G401 (cell line): ENCODE results near the gene OTUD1. TPM values are rescaled to one million over a fixed set of nuclear protein-coding genes. Genes with fewer than 3 reads are reported as not detected.

Experiments
- DNase-seq: peaks from one replicate; pipeline ENCODE4 v3.0.0-alpha.2; 2015; ENCODE audit warnings: low spot score
- in situ Hi-C: cut with HindIII; loops from 2 replicates; pipeline ENCODE4 v1.10.0; 2016; ENCODE audit warnings: low sequenced_read_pairs, mixed read lengths
- total RNA-seq: library from RNA; depleted of rRNA; stranded (reverse); fragments of >200 nt; shearing (Covaris generic); gene quantifications from 2 replicates; pipeline ENCODE4 v1.2.3, GENCODE V29; 2014

Gene OTUD1
- total RNA-seq, 1 experiment from 2014 or later: 1.5 TPM

GRCh38 chr10:23419201-23419600, 19.7 kb upstream of the OTUD1 start:
- in situ Hi-C loops: no loop called here
- DNase-seq: no peak

DNA sequence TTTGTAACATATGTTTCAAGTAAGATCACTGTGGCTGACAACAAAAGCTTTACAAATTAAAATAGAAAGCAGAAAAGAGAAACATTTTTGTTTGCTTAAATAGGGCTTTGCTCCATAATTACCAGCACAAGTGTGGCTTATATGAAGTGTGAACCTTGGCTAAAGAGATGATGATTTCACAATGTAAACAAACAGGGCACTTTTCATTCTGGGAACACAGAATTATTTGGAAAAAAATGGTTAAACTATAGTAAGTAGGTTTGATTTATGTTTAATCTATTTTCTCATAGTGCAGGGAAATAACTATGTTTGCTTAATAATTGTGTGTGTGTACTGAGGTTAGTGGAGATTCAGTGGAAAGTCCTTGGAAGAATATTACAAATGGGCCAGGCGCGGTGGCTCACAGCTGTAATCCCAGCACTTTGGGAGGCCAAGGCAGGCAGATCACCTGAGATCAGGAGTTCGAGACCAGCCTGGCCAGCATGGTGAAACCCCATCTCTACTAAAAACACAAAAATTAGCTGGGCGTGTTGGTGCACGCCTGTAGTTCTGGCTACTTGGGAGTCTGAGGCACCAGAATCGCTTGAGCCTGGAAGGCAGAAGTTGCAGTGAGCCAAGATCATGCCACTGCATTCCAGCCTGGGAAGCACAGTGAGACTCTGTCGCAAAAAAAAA, 19.1 kb upstream of the OTUD1 start:
- in situ Hi-C loops: no loop called here
- DNase-seq: no peak

- DNase-seq: no peak
- in situ Hi-C loops: no loop called here
Observed at GRCh38 chr10:23421397-23421796, 17.5 kb upstream of the OTUD1 start.

DNA sequence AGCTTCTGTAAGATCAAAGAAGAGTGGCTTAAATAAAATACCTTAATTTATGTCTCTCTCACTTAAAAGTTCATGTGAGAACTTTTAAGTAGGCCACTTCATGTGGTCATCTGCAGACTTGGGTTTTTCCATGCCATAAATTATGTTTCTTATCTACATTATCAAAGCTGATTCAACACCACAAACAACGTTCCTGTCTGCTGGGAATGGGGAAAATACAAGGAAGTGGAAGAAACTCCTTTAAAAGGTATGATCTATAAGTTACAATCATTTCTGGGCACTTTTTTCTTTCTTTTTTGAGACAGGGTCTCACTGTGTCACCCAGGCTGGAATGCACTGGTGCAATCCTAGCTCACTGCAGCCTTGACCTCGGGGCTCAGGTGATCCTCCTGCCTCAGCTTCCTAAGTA, 16.9 kb upstream of the OTUD1 start:
- no peak for DNase-seq
- in situ Hi-C loops: no loop called here

- in situ Hi-C loops: no loop called here
- DNase-seq: no peak
Observed at GRCh38 chr10:23432166-23432565, 6.7 kb upstream of the OTUD1 start.

DNA sequence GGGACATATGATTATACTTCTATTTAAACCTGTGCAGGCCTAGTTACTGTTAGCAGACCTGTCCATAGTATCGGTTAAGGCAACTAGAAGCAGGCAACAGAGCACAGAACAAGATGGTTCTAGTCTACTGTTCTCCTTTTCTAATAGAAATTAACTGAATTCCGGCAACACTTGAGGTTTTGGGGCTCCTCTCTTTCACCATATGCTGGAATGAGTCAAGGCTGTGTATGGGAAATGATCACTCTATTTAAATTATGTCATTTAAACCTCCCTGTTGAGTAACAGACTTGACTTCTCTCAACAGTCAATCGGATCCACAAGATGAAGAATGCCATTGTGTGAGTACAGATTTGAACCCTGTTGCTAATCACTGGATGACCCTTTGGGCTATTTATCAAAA, 6.2 kb upstream of the OTUD1 start:
- no peak for DNase-seq
- in situ Hi-C loops: no loop called here

- in situ Hi-C loops: no loop called here
Observed at GRCh38 chr10:23433701-23434100, 5.2 kb upstream of the OTUD1 start.

GRCh38 chr10:23435378-23435777, 3.5 kb upstream of the OTUD1 start:
- DNase-seq: no peak
- in situ Hi-C loops: no loop called here

More at GRCh38 chr10:23433701-23434100, 5.2 kb upstream of the OTUD1 start:
- no peak for DNase-seq

GRCh38 chr10:23436983-23437382, 1.9 kb upstream of the OTUD1 start:
- in situ Hi-C loops: no loop called here
- no peak for DNase-seq

- in situ Hi-C loops: no loop called here
Observed at GRCh38 chr10:23437963-23438546, 820 bp upstream of the OTUD1 start.

DNA sequence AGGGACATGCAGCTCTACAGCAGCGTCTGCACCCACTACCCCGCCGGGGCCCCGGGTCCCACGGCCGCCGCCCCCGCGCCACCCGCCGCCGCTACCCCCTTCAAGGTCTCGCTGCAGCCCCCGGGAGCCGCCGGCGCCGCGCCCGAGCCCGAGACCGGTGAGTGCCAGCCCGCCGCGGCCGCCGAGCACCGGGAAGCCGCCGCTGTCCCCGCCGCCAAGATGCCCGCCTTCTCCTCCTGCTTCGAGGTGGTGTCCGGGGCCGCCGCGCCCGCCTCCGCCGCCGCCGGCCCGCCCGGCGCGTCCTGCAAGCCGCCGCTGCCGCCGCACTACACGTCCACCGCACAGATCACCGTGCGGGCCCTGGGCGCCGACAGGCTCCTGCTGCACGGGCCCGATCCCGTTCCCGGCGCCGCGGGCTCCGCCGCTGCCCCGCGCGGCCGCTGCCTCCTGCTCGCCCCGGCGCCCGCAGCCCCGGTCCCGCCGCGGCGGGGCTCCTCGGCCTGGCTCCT, 631 bp downstream of the OTUD1 start:
- in situ Hi-C loops: no loop called here
- DNase-seq: no peak

More at GRCh38 chr10:23437963-23438546, 820 bp upstream of the OTUD1 start:
- DNase-seq: no peak

- peak; percentile 35 for DNase-seq
- in situ Hi-C loops: no loop called here
Observed at GRCh38 chr10:23439961-23440889, 1.4 kb downstream of the OTUD1 start.

GRCh38 chr10:23441251-23441650, 2.4 kb downstream of the OTUD1 start:
- no peak for DNase-seq
- in situ Hi-C loops: no loop called here

DNA sequence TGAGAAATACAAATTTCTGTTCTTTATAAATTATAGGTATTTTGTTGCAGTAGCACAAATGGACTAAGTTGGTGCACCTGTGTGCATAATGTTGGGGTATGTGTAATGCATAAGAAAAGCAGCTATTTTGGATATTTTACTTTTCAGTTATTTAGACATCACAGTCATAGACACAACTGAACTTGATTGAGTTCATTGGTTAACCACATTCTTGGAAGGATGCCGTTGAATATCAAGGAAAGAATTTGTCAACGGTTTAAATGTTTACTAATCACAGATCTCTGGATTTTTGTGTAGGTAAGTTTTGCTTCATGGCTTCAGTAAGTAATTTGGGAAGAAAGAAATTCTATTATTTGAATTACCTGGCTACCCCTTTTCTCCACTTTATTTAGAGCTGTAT, 4.1 kb downstream of the OTUD1 start:
- in situ Hi-C loops: no loop called here
- DNase-seq: no peak

- no peak for DNase-seq
- in situ Hi-C loops: no loop called here
Observed at GRCh38 chr10:23445591-23445990, 6.7 kb downstream of the OTUD1 start.

DNA sequence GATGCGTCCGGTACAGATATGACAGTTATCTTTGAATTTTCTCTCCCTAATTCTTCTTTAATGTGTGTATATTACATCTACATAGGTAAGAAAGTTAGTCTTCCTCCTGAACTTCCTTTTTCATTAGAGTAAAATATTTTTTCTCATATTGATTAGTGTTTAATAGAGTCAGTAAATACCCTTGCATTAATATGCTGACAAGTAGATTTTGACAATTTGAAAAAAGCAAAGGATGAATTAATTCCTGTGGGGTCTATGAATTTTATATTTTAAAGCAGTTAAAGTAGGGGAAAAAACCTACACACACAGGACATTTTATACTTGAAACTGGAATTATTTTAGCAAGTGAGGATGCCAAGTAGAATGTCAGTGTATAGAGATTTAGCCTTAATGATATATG, 9.4 kb downstream of the OTUD1 start:
- in situ Hi-C loops: no loop called here
- no peak for DNase-seq

- in situ Hi-C loops: no loop called here
- DNase-seq: no peak
Observed at GRCh38 chr10:23448802-23449570, 10.1 kb downstream of the OTUD1 start.

GRCh38 chr10:23452033-23452655, 13.3 kb downstream of the OTUD1 start:
- in situ Hi-C loops: no loop called here
- no peak for DNase-seq

GRCh38 chr10:23453465-23453864, 14.6 kb downstream of the OTUD1 start:
- no peak for DNase-seq
- in situ Hi-C loops: no loop called here
